GM13976 (cell line): ENCODE data around the gene MED22.

Experiments used
- DNase-seq: peaks from one replicate; pipeline ENCODE4 v3.0.0; 2012; ENCODE audit warnings: low spot score
- CTCF ChIP-seq: IDR thresholded peaks from 2 replicates; pipeline ENCODE4 v1.5.1; 2012; ENCODE audit warnings: borderline replicate concordance, mild to moderate bottlenecking; ENCODE audit not compliant: insufficient read depth; ENCODE audit errors: extremely low read depth, missing control alignments, control extremely low read depth
- in situ Hi-C: fragments of 300-500 bp; cut with MboI; formaldehyde crosslinking; loops from one replicate; pipeline ENCODE4 v1.12.0; 2022; ENCODE audit warnings: low sequenced_read_pairs, mixed read lengths, inconsistent platforms; ENCODE audit not compliant: unreplicated experiment

The MED22 gene

GRCh38 chr9:133351908-133352634 lies 4.1 kb upstream of the MED22 start:
- in situ Hi-C loops, result no loop called here
- DNase-seq, result peak; percentile 62

GRCh38 chr9:133351526-133351907 lies 3.6 kb upstream of the MED22 start:
- in situ Hi-C loops, result no loop called here
- TF ChIP-seq CTCF, result no peak
- DNase-seq, result no peak

More at GRCh38 chr9:133351908-133352634, 4.1 kb upstream of the MED22 start:
- TF ChIP-seq CTCF, result peak; percentile 41

GRCh38 chr9:133349965-133350616 lies 2.2 kb upstream of the MED22 start:
- no peak for DNase-seq
- in situ Hi-C loops, result no loop called here
- no peak for TF ChIP-seq CTCF

DNA sequence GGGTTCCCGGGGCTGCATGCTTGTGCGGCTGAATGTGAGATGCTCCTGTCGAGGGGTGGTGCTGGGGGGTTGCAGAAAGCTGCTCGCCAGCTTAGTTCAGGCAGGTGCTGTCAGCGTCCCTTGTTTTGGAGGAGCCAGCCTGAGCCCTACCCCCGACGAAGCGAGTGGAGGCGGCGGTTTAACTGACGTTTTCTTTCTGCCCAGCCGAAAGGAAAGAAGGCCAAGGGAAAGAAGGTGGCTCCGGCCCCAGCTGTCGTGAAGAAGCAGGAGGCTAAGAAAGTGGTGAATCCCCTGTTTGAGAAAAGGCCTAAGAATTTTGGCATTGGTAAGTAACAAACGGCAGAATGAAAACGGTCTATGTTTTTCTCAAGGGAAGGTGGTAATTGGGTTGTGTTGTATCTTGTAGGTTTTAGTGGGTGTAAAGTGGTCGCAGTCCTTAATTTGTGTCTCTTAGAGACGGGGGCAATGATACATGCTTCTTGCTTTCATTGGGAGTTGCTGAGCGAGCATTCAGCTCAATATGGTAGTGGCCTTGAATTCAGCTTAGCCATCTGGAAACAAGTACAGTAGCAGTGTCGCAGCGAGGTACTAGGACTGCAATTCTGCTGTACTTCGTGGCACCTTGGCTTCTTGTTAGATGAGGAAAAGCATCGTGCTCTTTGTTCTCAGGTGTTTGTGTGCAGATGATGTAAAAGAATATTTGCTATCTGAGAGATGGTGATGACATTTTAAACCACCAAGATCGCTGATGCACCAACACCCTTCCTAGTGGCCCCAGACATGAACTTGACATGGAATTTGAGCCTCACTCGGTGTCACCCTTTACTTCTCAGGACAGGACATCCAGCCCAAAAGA lies 1.0 kb upstream of the MED22 start:
- TF ChIP-seq CTCF, result no peak
- DNase-seq, result no peak
- in situ Hi-C loops, result no loop called here

DNA sequence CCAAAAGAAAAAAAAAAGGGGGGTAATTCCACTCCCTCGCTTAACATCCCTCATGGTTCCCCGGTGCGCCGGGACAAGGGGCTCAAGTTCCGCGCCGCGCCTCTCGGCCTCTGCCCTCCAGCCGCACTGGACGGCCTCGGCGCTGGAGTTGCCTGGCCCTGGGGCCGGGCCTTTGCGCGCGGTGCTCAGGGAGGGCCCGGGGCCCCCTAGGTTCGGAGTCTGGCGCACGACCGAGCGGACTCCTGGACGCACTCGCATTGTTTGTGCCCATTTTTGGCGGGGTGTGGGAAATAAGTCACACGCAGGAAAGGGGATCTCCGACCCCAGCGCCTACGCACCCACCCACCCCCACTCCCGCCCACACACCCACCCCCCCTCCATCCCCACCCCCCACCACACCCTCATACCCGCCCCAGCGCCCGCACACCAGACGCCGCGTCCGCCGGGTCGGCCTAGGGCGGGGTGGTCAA lies 381 bp downstream of the MED22 start:
- DNase-seq, result peak; percentile 79

More for the DNA sequence above, 381 bp downstream of the MED22 start:
- in situ Hi-C loops, result no loop called here
- TF ChIP-seq CTCF, result no peak
